ENCODE results near the gene CDH22.

CDH22 gene

GRCh38 chr20:46272389-46273047 lies 35.8 kb downstream of the CDH22 start:
- H3K4me3 Mint-ChIP-seq = no peak overlapping the region
- no peak for DNase-seq
- H3K27me3 Mint-ChIP-seq = peaks cover 70 to 84% of the 10 kb centered on the region in 2 donors
- no peaks in the 10 kb centered on the region for H3K4me1 Mint-ChIP-seq (ENCODE audit: low read depth in 2 of 2)
- peaks cover 0 to 7% of the 10 kb centered on the region in 2 donors for H3K9me3 Mint-ChIP-seq
- no peak overlapping the region for H3K27ac Mint-ChIP-seq
- no peak for ATAC-seq (replicated peaks)
- no peaks in the 10 kb centered on the region for H3K36me3 Mint-ChIP-seq (ENCODE audit: insufficient read depth)

- ATAC-seq (replicated peaks) (no peak), DNase-seq (no peak)
- Mint-ChIP-seq H3K27ac (no peak overlapping the region), H3K4me1 (ENCODE audit: low read depth in 2 of 2) (no peaks in the 10 kb centered on the region), H3K9me3 (peaks cover 0 to 7% of the 10 kb centered on the region in 2 donors), H3K4me3 (no peak overlapping the region), H3K36me3 (ENCODE audit: insufficient read depth) (no peaks in the 10 kb centered on the region), H3K27me3 (peaks cover 56 to 79% of the 10 kb centered on the region in 2 donors)
These were observed 37.1 kb downstream of the CDH22 start for GRCh38 chr20:46270977-46271744.

GRCh38 chr20:46269372-46269771 lies 38.9 kb downstream of the CDH22 start:
- no peaks in the 10 kb centered on the region for H3K4me1 Mint-ChIP-seq (ENCODE audit: low read depth in 2 of 2)
- H3K27me3 Mint-ChIP-seq = peaks cover 57 to 80% of the 10 kb centered on the region in 2 donors
- ATAC-seq (replicated peaks) (no peak), DNase-seq (no peak)
- no peak overlapping the region for H3K4me3 Mint-ChIP-seq
- H3K9me3 Mint-ChIP-seq = peaks cover 0 to 7% of the 10 kb centered on the region in 2 donors
- H3K27ac Mint-ChIP-seq = no peak overlapping the region
- H3K36me3 Mint-ChIP-seq (ENCODE audit: insufficient read depth) = no peaks in the 10 kb centered on the region

GRCh38 chr20:46268662-46269061 lies 39.6 kb downstream of the CDH22 start:
- Mint-ChIP-seq H3K9me3 (peaks cover 0 to 7% of the 10 kb centered on the region in 2 donors), H3K27me3 (peaks cover 57 to 81% of the 10 kb centered on the region in 2 donors), H3K4me1 (ENCODE audit: low read depth in 2 of 2) (no peaks in the 10 kb centered on the region), H3K36me3 (ENCODE audit: insufficient read depth) (no peaks in the 10 kb centered on the region), H3K4me3 (no peak overlapping the region), H3K27ac (no peak overlapping the region)
- no peak for ATAC-seq (replicated peaks)
- no peak for DNase-seq

- no peak overlapping the region for H3K4me3 Mint-ChIP-seq
- H3K9me3 Mint-ChIP-seq = peaks cover 0 to 7% of the 10 kb centered on the region in 2 donors
- ATAC-seq (replicated peaks) (no peak), DNase-seq (no peak)
- no peaks in the 10 kb centered on the region for H3K4me1 Mint-ChIP-seq (ENCODE audit: low read depth in 2 of 2)
- H3K27ac Mint-ChIP-seq = no peak overlapping the region
- peaks cover 57 to 81% of the 10 kb centered on the region in 2 donors for H3K27me3 Mint-ChIP-seq
- H3K36me3 Mint-ChIP-seq (ENCODE audit: insufficient read depth) = no peaks in the 10 kb centered on the region
These were observed 40.1 kb downstream of the CDH22 start for GRCh38 chr20:46268131-46268614.

GRCh38 chr20:46267108-46268105 lies 40.9 kb downstream of the CDH22 start:
- DNase-seq = no peak
- H3K4me3 Mint-ChIP-seq = no peak overlapping the region
- no peaks in the 10 kb centered on the region for H3K36me3 Mint-ChIP-seq (ENCODE audit: insufficient read depth)
- H3K27ac Mint-ChIP-seq = no peak overlapping the region
- peaks cover 62 to 82% of the 10 kb centered on the region in 2 donors for H3K27me3 Mint-ChIP-seq
- no peaks in the 10 kb centered on the region for H3K4me1 Mint-ChIP-seq (ENCODE audit: low read depth in 2 of 2)
- H3K9me3 Mint-ChIP-seq = peaks cover 0 to 5% of the 10 kb centered on the region in 2 donors
- no peak for ATAC-seq (replicated peaks)

- ATAC-seq (replicated peaks) (no peak), DNase-seq (no peak)
- peaks cover 46 to 66% of the 10 kb centered on the region in 2 donors for H3K27me3 Mint-ChIP-seq
- no peaks in the 10 kb centered on the region for H3K36me3 Mint-ChIP-seq (ENCODE audit: insufficient read depth)
- no peaks in the 10 kb centered on the region for H3K4me1 Mint-ChIP-seq (ENCODE audit: low read depth in 2 of 2)
- no peak overlapping the region for H3K4me3 Mint-ChIP-seq
- no peaks in the 10 kb centered on the region for H3K9me3 Mint-ChIP-seq
- no peak overlapping the region for H3K27ac Mint-ChIP-seq
These were observed 42.8 kb downstream of the CDH22 start for GRCh38 chr20:46265539-46265938.

GRCh38 chr20:46264391-46265266 lies 43.7 kb downstream of the CDH22 start:
- Mint-ChIP-seq H3K9me3 (no peaks in the 10 kb centered on the region), H3K27ac (no peak overlapping the region), H3K27me3 (peaks cover 39 to 57% of the 10 kb centered on the region in 2 donors), H3K4me3 (no peak overlapping the region), H3K4me1 (ENCODE audit: low read depth in 2 of 2) (no peaks in the 10 kb centered on the region), H3K36me3 (ENCODE audit: insufficient read depth) (no peaks in the 10 kb centered on the region)
- DNase-seq (no peak), ATAC-seq (replicated peaks) (no peak)

- no peak overlapping the region for H3K27ac Mint-ChIP-seq
- DNase-seq (no peak), ATAC-seq (replicated peaks) (no peak)
- no peaks in the 10 kb centered on the region for H3K4me1 Mint-ChIP-seq (ENCODE audit: low read depth in 2 of 2)
- no peaks in the 10 kb centered on the region for H3K9me3 Mint-ChIP-seq
- H3K36me3 Mint-ChIP-seq (ENCODE audit: insufficient read depth) = no peaks in the 10 kb centered on the region
- H3K4me3 Mint-ChIP-seq = no peak overlapping the region
- peaks cover 40 to 51% of the 10 kb centered on the region in 2 donors for H3K27me3 Mint-ChIP-seq
These were observed 46.6 kb downstream of the CDH22 start for GRCh38 chr20:46261456-46262253.

GRCh38 chr20:46260936-46261454 lies 47.3 kb downstream of the CDH22 start:
- no peaks in the 10 kb centered on the region for H3K4me1 Mint-ChIP-seq (ENCODE audit: low read depth in 2 of 2)
- H3K27me3 Mint-ChIP-seq = peaks cover 38 to 44% of the 10 kb centered on the region in 2 donors
- H3K4me3 Mint-ChIP-seq = no peak overlapping the region
- no peaks in the 10 kb centered on the region for H3K36me3 Mint-ChIP-seq (ENCODE audit: insufficient read depth)
- no peaks in the 10 kb centered on the region for H3K9me3 Mint-ChIP-seq
- DNase-seq (no peak), ATAC-seq (replicated peaks) (no peak)
- H3K27ac Mint-ChIP-seq = no peak overlapping the region

- peaks cover 33 to 39% of the 10 kb centered on the region in 2 donors for H3K27me3 Mint-ChIP-seq
- H3K9me3 Mint-ChIP-seq = no peaks in the 10 kb centered on the region
- no peak overlapping the region for H3K27ac Mint-ChIP-seq
- DNase-seq (no peak), ATAC-seq (replicated peaks) (no peak)
- H3K36me3 Mint-ChIP-seq (ENCODE audit: insufficient read depth) = no peaks in the 10 kb centered on the region
- no peaks in the 10 kb centered on the region for H3K4me1 Mint-ChIP-seq (ENCODE audit: low read depth in 2 of 2)
- H3K4me3 Mint-ChIP-seq = no peak overlapping the region
These were observed 47.8 kb downstream of the CDH22 start for GRCh38 chr20:46260480-46260879.

Data from effector memory CD8-positive, alpha-beta T cell (primary cell).